ENCODE results near the gene RAB10. TPM values are rescaled to one million over a fixed set of nuclear protein-coding genes. Genes with fewer than 3 reads are reported as not detected.

RAB10 gene
- total and polyA plus RNA-seq, 8 donors = 101 to 175 (median 127) TPM

DNA sequence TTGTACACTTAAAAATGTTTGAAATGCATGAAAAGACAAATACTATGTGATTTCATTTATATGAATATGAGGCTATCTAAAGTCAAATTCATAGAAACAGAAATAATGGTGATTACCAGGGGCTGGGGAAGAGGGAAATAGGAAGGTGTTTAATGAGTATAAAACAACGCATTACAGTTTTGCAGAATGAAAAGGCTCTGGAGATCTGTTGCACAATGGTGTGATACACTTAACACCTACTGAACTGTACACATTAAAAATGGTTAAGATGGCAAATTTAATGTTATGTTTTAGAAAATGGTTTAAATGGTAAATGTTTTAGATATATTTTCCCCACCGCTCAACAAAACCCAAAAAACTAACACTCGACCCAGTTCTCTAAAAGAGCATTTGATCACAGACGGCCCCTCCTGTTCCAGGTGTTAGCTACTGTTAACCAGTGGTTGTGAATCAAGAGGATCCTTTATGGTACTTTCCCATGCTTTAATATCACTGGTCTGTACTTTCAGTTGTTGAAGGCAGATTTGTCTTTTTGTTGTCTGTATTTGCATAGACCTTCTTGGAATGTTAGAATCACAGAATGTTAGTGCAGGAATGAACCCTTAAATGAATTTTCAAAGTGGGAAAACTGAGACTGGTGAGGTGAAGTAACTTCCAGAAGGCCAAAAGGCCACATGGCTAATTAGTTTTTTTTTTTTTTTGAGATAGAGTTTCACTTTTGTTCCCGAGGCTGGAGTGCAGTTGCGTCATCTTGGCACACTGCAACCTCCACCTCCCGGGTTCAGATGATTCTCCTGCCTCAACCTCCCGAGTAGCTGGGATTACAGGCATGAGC, 10.2 kb downstream of the RAB10 start:
- Histone ChIP-seq H3K4me3 (no peak overlapping the region), H3K36me3 (peaks cover 0 to 14% of the 10 kb centered on the region in 2 donors), H3K27ac (peak overlapping the region; percentile 9 to 40), H3K4me1 (peaks cover 27 to 74% of the 10 kb centered on the region in 2 donors), H3K27me3 (no peaks in the 10 kb centered on the region), H3K9me3 (no peaks in the 10 kb centered on the region)
- DNase-seq = peak in 1 of 4 donors; percentile 53
- TF ChIP-seq, protein P1, sequence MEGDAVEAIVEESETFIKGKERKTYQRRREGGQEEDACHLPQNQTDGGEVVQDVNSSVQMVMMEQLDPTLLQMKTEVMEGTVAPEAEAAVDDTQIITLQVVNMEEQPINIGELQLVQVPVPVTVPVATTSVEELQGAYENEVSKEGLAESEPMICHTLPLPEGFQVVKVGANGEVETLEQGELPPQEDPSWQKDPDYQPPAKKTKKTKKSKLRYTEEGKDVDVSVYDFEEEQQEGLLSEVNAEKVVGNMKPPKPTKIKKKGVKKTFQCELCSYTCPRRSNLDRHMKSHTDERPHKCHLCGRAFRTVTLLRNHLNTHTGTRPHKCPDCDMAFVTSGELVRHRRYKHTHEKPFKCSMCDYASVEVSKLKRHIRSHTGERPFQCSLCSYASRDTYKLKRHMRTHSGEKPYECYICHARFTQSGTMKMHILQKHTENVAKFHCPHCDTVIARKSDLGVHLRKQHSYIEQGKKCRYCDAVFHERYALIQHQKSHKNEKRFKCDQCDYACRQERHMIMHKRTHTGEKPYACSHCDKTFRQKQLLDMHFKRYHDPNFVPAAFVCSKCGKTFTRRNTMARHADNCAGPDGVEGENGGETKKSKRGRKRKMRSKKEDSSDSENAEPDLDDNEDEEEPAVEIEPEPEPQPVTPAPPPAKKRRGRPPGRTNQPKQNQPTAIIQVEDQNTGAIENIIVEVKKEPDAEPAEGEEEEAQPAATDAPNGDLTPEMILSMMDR (IDR thresholded peaks at IDR 0.05) = no peak
- intact Hi-C loops (cut with DNase I) = no loop called here
- ATAC-seq = peak; percentile 69

DNA sequence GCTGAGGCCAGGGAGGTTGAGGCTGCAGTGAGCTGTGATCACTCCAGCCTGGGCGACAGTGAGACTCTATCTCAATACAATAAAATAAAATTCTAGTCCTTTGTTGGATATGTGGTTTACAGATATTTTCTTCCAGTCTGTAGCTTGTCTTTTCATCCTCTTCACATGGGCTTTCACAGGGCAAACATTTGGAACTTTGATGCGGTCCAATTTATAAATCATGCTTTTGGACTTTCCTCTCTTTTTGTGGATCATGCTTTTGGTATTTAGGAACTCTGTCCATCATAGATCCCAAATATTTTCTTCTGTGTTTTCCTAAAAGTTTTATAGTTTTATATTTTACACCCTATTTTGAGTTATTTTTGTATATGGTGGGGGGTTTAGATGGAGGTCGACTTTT, 14.9 kb downstream of the RAB10 start:
- peaks cover 12 to 68% of the 10 kb centered on the region in 2 donors for H3K4me1 ChIP-seq
- no peaks in the 10 kb centered on the region for H3K27me3 ChIP-seq
- TF ChIP-seq, protein P1 (IDR thresholded peaks at IDR 0.05) = no peak
- H3K9me3 ChIP-seq = no peaks in the 10 kb centered on the region
- peaks cover 0 to 6% of the 10 kb centered on the region in 2 donors for H3K36me3 ChIP-seq
- no peak overlapping the region for H3K27ac ChIP-seq
- intact Hi-C loops (cut with DNase I) = no loop called here
- no peak for DNase-seq
- H3K4me3 ChIP-seq = no peak overlapping the region
- no peak for ATAC-seq

DNA sequence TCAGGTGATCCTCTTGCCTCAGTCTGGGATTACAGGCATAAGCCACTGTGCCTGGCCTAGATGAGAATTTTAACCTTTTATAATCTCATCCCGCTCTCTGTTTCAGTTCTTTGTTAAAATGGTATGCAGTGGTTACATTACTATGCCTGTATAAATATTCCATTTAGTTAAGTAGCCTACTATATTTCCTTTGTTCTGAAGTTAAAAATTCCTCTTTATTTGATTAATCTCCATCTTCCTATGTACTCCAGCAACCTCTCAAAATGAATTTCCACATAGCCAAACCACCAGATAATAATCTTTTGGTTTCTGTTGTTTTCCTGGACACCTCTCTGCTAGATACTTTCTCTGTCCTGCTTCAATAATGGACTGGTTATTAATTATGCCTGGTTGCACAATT, 15.8 kb downstream of the RAB10 start:
- Histone ChIP-seq H3K27ac (no peak overlapping the region), H3K9me3 (no peaks in the 10 kb centered on the region), H3K36me3 (peaks cover 0 to 6% of the 10 kb centered on the region in 2 donors), H3K4me1 (peaks cover 7 to 64% of the 10 kb centered on the region in 2 donors), H3K4me3 (no peak overlapping the region), H3K27me3 (no peaks in the 10 kb centered on the region)
- DNase-seq (no peak), ATAC-seq (no peak)
- TF ChIP-seq, protein P1 (IDR thresholded peaks at IDR 0.05) = no peak
- intact Hi-C loops (cut with DNase I) = no loop called here

DNA sequence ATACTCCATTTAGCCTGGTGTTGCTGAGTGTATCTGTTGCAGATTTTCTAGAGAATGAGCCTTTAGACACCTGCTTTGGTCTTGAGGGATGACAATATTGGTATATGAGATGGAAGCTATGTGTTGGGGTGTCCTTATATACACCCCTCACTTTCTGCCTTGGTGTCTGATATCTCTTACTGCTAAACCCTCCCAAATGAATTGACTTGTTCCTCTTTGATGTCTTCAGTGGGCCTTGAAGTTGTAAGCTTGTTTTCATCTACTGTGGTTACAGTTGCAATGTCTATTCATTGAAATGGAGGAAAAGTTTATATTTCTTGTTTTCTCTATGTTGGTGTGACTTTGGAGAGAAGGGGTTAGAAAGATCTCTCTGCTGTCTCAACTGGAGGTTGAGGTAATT, 18.9 kb downstream of the RAB10 start:
- H3K27ac ChIP-seq = peak overlapping the region in 1 of 2 donors; percentile 33
- TF ChIP-seq, protein P1 (IDR thresholded peaks at IDR 0.05) = no peak
- ATAC-seq = no peak

DNA sequence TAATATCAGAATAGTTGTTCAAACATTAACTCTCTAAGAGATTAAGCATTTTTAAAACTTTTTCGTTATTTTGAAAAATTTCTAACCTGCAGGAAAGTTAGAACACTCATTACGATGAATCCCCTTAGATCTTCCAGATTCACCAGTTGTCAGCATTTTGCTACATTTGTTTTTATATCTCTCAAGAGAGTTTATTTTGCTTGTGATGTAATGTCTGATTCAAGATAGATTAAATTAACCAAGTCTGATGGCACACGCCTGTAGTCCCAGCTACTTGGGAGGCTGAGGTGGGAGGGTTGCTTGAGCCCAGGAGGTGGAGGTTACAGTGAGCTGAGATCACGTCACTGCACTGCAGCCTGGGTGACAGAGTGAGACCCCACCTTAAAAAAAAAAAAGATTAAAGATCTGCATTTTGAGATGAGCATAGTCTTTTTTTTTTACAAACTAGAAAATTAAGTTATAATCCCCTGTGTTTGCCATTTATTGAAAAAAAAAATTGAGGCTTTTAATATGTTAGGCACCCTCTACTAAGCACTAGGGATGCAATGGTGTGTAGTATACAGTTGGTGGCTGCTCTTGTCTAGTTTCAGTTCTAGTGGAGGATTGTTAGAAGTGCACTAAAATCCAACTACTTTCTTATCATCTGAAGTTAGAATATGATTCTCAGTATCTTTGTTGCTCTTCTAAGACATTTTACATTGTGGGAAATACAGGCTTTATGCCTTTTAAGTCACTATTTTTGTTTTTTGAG, 20.9 kb downstream of the RAB10 start:
- TF ChIP-seq, protein P1 (IDR thresholded peaks at IDR 0.05) = no peak
- DNase-seq (no peak), ATAC-seq (no peak)
- H3K27me3 ChIP-seq = no peaks in the 10 kb centered on the region
- peaks cover 0 to 60% of the 10 kb centered on the region in 2 donors for H3K4me1 ChIP-seq
- H3K9me3 ChIP-seq = no peaks in the 10 kb centered on the region
- no peak overlapping the region for H3K27ac ChIP-seq
- intact Hi-C loops (cut with DNase I) = no loop called here
- no peak overlapping the region for H3K4me3 ChIP-seq
- H3K36me3 ChIP-seq = peaks cover 0 to 6% of the 10 kb centered on the region in 2 donors

More for the DNA sequence above, 18.9 kb downstream of the RAB10 start:
- intact Hi-C loops (cut with DNase I) = no loop called here
- peaks cover 0 to 6% of the 10 kb centered on the region in 2 donors for H3K36me3 ChIP-seq
- H3K9me3 ChIP-seq = no peaks in the 10 kb centered on the region
- DNase-seq = no peak
- no peaks in the 10 kb centered on the region for H3K27me3 ChIP-seq
- no peak overlapping the region for H3K4me3 ChIP-seq
- peaks cover 7 to 75% of the 10 kb centered on the region in 2 donors for H3K4me1 ChIP-seq
